ENCODE data around the gene ZFPL1.

The ZFPL1 gene

GRCh38 chr11:65121447-65121864, 37.4 kb downstream of the ZFPL1 start:
- DNase-seq (ENCODE audit: low read depth in 2 of 2) = peak in 1 of 2 donors; percentile 11
- H3K4me3 ChIP-seq (replicated peaks in 1 of 2; ENCODE audit: low read depth in 2 of 2, low read length in 2 of 2) = peak overlapping the region; percentile 92 to 96
- TF ChIP-seq, protein P1, sequence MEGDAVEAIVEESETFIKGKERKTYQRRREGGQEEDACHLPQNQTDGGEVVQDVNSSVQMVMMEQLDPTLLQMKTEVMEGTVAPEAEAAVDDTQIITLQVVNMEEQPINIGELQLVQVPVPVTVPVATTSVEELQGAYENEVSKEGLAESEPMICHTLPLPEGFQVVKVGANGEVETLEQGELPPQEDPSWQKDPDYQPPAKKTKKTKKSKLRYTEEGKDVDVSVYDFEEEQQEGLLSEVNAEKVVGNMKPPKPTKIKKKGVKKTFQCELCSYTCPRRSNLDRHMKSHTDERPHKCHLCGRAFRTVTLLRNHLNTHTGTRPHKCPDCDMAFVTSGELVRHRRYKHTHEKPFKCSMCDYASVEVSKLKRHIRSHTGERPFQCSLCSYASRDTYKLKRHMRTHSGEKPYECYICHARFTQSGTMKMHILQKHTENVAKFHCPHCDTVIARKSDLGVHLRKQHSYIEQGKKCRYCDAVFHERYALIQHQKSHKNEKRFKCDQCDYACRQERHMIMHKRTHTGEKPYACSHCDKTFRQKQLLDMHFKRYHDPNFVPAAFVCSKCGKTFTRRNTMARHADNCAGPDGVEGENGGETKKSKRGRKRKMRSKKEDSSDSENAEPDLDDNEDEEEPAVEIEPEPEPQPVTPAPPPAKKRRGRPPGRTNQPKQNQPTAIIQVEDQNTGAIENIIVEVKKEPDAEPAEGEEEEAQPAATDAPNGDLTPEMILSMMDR (IDR thresholded peaks at IDR 0.05; ENCODE audit: low read depth, low read length) = no peak

DNA sequence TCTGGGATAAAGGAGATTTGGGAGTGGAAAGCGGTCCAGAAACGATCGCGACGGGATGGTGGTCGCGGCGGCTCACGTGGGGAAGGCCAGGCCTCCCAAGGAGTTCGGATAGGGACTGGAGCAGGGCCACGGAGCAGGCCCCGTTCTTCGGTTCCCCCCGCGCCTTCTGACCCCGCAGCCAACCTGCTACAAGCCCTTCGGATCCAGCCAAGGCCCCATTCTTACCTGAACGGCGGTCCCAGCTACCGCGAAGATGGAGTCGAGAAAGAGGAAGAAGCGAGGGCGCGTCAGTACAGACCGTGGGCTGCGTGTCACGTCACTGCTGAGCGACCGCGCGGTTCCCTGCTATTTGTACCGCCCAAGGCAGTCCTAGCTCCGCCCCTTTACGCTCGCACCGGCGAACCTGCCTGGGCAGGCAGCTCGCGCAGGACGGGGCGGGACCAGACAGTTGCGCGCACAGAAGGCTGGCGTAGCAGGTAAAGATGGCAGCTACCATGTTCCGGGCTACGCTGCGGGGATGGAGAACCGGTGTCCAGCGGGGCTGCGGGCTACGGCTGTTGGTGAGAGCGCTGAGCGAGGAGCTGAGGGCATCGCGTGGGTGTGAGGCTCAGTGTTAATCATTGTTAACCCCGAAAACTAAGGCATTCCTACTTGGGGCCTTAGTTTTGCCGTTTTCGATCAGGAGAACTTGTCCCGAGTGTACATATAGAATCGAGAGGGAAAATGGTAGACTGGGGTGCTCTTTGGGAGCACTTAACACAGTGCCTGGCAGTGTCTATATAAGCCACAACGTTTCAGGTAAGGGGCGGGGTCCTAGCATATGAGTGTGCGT, 38.1 kb downstream of the ZFPL1 start, which contains the start of the genes FAU and MRPL49:
TSS of gene FAU (minus strand) at position 270 of the 832 bp plus-strand sequence. CDS start 321 bp downstream, outside the sequence.
TSS of gene MRPL49 (plus strand) at position 457 of the 832 bp plus-strand sequence. CDS start at position 483, 26 bp downstream.
- peak; percentile 97 to 98 for DNase-seq (ENCODE audit: low read depth in 2 of 2)
- TF ChIP-seq, protein P1 (IDR thresholded peaks at IDR 0.05; ENCODE audit: low read depth, low read length) = no peak
- peak within 1 kb of the TSS; percentile 92 to 96 for H3K4me3 ChIP-seq (replicated peaks in 1 of 2; ENCODE audit: low read depth in 2 of 2, low read length in 2 of 2)

- DNase-seq (ENCODE audit: low read depth in 2 of 2) = no peak
- TF ChIP-seq, protein P1 (IDR thresholded peaks at IDR 0.05; ENCODE audit: low read depth, low read length) = no peak
Measured at GRCh38 chr11:65124480-65125196, 40.6 kb downstream of the ZFPL1 start.

DNA sequence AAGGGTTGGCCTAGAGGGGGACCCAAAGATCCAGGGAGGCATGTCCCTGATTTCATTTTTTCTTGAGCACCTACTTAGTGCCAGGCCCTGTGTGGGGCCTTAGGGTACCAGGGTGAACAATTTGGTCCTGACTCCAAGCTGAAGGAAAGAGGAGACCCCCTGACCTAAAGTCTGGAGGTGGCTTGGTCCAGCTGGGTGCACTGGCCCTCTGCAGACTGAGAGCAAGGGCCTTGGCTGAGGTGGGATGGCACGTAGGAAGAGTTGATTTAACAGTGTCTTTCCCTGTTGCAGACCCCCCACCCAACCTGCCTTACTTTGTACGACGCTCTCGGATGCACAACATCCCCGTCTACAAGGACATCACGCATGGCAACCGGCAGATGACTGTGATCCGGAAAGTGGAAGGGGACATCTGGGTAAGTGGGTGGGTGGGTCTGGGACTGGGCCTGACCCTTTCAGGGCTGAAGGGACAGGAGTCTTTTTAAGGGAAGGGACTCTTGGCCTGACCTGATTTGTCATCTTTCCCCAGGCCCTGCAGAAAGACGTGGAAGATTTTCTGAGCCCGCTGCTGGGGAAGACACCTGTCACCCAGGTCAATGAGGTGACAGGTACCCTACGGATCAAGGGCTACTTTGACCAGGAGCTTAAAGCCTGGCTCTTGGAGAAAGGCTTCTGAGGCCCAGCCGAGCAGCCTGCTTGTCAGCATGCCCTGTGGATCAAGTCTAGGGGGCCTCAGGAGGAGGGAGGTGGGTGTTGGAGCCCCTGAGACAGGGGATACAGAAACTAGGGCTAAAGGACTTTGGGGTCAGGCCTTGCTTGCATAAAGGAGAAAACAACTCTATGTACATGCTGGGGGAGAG, 41.4 kb downstream of the ZFPL1 start:
- no peak for DNase-seq (ENCODE audit: low read depth in 2 of 2)
- TF ChIP-seq, protein P1 (IDR thresholded peaks at IDR 0.05; ENCODE audit: low read depth, low read length) = no peak
- H3K4me3 ChIP-seq (replicated peaks in 1 of 2; ENCODE audit: low read depth in 2 of 2, low read length in 2 of 2) = no peak overlapping the region

More at GRCh38 chr11:65124480-65125196, 40.6 kb downstream of the ZFPL1 start:
- H3K4me3 ChIP-seq (replicated peaks in 1 of 2; ENCODE audit: low read depth in 2 of 2, low read length in 2 of 2) = no peak overlapping the region

- H3K4me3 ChIP-seq (replicated peaks in 1 of 2; ENCODE audit: low read depth in 2 of 2, low read length in 2 of 2) = no peak overlapping the region
- TF ChIP-seq, protein P1 (IDR thresholded peaks at IDR 0.05; ENCODE audit: low read depth, low read length) = no peak
- no peak for DNase-seq (ENCODE audit: low read depth in 2 of 2)
Measured at GRCh38 chr11:65126624-65127274, 42.7 kb downstream of the ZFPL1 start.
